ENCODE data around the gene CRYGN. TPM values are rescaled to one million over a fixed set of nuclear protein-coding genes. Genes with fewer than 3 reads are reported as not detected.

CRYGN gene
- total and polyA plus RNA-seq, 2 of the 13 experiments (the other 11 are each of a cell fraction or from before 2014, with no cell fraction given) = 0.11 TPM; not detected in 1

DNA sequence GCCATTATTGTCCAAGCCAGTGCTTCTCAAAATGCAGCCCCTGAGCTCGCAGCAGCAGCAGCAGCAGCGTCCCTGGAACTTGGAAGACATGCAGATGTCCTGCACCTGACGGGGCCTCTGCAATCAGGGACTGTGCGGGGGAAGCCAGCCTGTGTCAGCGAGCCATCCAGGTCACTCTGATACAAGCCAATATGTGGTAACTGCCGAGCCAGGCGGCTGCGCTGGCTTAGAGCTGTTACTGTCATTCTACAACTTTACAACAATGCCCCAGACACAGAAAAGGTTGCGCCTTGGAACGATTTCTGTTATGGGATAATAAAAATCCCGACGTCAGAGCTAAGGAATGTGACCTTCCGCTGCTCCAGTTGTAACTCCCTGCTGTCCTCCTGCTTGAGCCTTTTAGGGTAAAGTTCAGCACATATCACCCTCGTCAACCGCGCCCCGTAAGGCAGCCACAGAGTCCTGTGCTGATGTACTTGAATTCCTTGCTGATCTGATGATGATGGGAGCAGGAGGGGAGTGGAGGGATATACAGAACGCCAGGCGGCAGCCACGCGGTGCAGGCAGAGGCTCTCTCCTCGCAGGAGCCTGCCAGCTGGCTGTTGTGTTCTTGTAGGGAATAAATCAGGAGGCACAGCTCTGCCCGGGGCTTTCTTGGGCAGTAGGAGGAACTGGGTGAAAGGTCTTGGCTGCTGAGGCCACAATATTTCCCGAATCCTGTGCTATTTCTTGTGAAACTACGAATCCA is 20.0 kb upstream of the CRYGN start (continued):
- TF ChIP-seq ZNF441 (CRISPR knock-in tag; IDR thresholded peaks at IDR 0.05; ENCODE audit: borderline replicate concordance) (no peak), FOSL2 (CRISPR knock-in tag; IDR thresholded peaks at IDR 0.05) (0 out of 2 replicates have a peak, but pooled peaks have one; percentile 21), SIN3B (IDR thresholded peaks at IDR 0.05; ENCODE audit: low read length) (no peak), KDM2A (CRISPR knock-in tag; IDR thresholded peaks at IDR 0.05; ENCODE audit: borderline replicate concordance, low read depth) (peak; percentile 18; the same call in 1 of the 2 replicates), ZNF17 (CRISPR knock-in tag; IDR thresholded peaks at IDR 0.05) (no peak), TGIF2 (CRISPR knock-in tag; IDR thresholded peaks at IDR 0.05) (no peak), NR2F1 (CRISPR knock-in tag; IDR thresholded peaks at IDR 0.05) (no peak), TEAD3 (CRISPR knock-in tag; optimal IDR thresholded peaks at IDR 0.05; ENCODE audit: borderline replicate concordance) (peak; percentile 53), MTERF4 (CRISPR knock-in tag; IDR thresholded peaks at IDR 0.05) (0 out of 2 replicates have a peak, but pooled peaks have one; percentile 51), RXRB (CRISPR knock-in tag; IDR thresholded peaks at IDR 0.05; ENCODE audit: borderline replicate concordance) (peak; percentile 57; the same call in 1 of the 2 replicates), MEIS2 (CRISPR knock-in tag; IDR thresholded peaks at IDR 0.05) (peak; percentile 36; the same call in 1 of the 2 replicates), RCOR2 (CRISPR knock-in tag; IDR thresholded peaks at IDR 0.05) (no peak), SALL1 (CRISPR knock-in tag; IDR thresholded peaks at IDR 0.05) (peak; percentile 7; the same call in 1 of the 2 replicates), ZNF121 (CRISPR knock-in tag; IDR thresholded peaks at IDR 0.05) (peak; percentile 8; the same call in 1 of the 2 replicates), STAG1 (CRISPR knock-in tag; IDR thresholded peaks at IDR 0.05) (peak; percentile 31; the same call in 1 of the 2 replicates), JUN (CRISPR knock-in tag; IDR thresholded peaks at IDR 0.05) (peak; percentile 86), ZBTB7B (CRISPR knock-in tag; IDR thresholded peaks at IDR 0.05) (no peak), SAP130 (CRISPR knock-in tag; IDR thresholded peaks at IDR 0.05; ENCODE audit: low read depth) (0 out of 2 replicates have a peak, but pooled peaks have one; percentile 25), ZNF143 (CRISPR knock-in tag; IDR thresholded peaks at IDR 0.05) (0 out of 2 replicates have a peak, but pooled peaks have one; percentile 10), TFDP2 (CRISPR knock-in tag; IDR thresholded peaks at IDR 0.05) (no peak), POLR2AphosphoS2 (IDR thresholded peaks at IDR 0.05; ENCODE audit: low read depth, low read length) (0 out of 2 replicates have a peak, but pooled peaks have one; percentile 33), NFE2 (CRISPR knock-in tag; IDR thresholded peaks at IDR 0.05) (no peak), NCOR1 (IDR thresholded peaks at IDR 0.05; ENCODE audit: borderline replicate concordance, low read length) (no peak), HNF4A (CRISPR knock-in tag; IDR thresholded peaks at IDR 0.05) (peak; percentile 37), RBFOX2 (IDR thresholded peaks at IDR 0.05; ENCODE audit: low read depth, low read length) (no peak)
- TF ChIP-seq, protein P1, sequence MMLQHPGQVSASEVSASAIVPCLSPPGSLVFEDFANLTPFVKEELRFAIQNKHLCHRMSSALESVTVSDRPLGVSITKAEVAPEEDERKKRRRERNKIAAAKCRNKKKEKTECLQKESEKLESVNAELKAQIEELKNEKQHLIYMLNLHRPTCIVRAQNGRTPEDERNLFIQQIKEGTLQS (CRISPR knock-in tag; IDR thresholded peaks at IDR 0.05) = peak; percentile 32; the same call in 1 of the 2 replicates
- TF ChIP-seq, protein P2, sequence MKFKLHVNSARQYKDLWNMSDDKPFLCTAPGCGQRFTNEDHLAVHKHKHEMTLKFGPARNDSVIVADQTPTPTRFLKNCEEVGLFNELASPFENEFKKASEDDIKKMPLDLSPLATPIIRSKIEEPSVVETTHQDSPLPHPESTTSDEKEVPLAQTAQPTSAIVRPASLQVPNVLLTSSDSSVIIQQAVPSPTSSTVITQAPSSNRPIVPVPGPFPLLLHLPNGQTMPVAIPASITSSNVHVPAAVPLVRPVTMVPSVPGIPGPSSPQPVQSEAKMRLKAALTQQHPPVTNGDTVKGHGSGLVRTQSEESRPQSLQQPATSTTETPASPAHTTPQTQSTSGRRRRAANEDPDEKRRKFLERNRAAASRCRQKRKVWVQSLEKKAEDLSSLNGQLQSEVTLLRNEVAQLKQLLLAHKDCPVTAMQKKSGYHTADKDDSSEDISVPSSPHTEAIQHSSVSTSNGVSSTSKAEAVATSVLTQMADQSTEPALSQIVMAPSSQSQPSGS (CRISPR knock-in tag; IDR thresholded peaks at IDR 0.05) = peak; percentile 76
